D341Med (cell line): ENCODE data around the gene RBMS1.

Experiments
- DNase-seq: peaks from one replicate; pipeline ENCODE4 v3.0.0; 2012; ENCODE audit warnings: low spot score

Gene RBMS1

GRCh38 chr2:160409480-160409879 is 84.1 kb downstream of the RBMS1 start:
- no peak for DNase-seq

- no peak for DNase-seq
Observed at GRCh38 chr2:160408959-160409291, 84.7 kb downstream of the RBMS1 start.

- no peak for DNase-seq
Observed at GRCh38 chr2:160408173-160408958, 85.2 kb downstream of the RBMS1 start.

GRCh38 chr2:160407393-160408172 is 86.0 kb downstream of the RBMS1 start:
- DNase-seq, result peak; percentile 76

- DNase-seq, result peak; percentile 47
Observed at GRCh38 chr2:160406591-160407392, 86.8 kb downstream of the RBMS1 start.

- DNase-seq, result no peak
Observed at GRCh38 chr2:160405077-160405867, 88.3 kb downstream of the RBMS1 start.

GRCh38 chr2:160402997-160403979 is 90.3 kb downstream of the RBMS1 start:
- DNase-seq, result no peak

- DNase-seq, result no peak
Observed at GRCh38 chr2:160402501-160402900, 91.1 kb downstream of the RBMS1 start.

- no peak for DNase-seq
Observed at GRCh38 chr2:160401895-160402294, 91.7 kb downstream of the RBMS1 start.

GRCh38 chr2:160399880-160400279 is 93.7 kb downstream of the RBMS1 start:
- no peak for DNase-seq

- no peak for DNase-seq
Observed at GRCh38 chr2:160397530-160397865, 96.1 kb downstream of the RBMS1 start.

GRCh38 chr2:160394153-160394552 is 99.5 kb downstream of the RBMS1 start:
- no peak for DNase-seq

- DNase-seq, result no peak
Observed at GRCh38 chr2:160392201-160392600, 101.4 kb downstream of the RBMS1 start.

- no peak for DNase-seq
Observed at GRCh38 chr2:160390544-160391455, 102.8 kb downstream of the RBMS1 start.

- DNase-seq, result no peak
Observed at GRCh38 chr2:160389875-160390274, 103.7 kb downstream of the RBMS1 start.

GRCh38 chr2:160388464-160389263 is 104.9 kb downstream of the RBMS1 start:
- no peak for DNase-seq

- no peak for DNase-seq
Observed at GRCh38 chr2:160387558-160388262, 105.9 kb downstream of the RBMS1 start.

- no peak for DNase-seq
Observed at GRCh38 chr2:160384791-160385190, 108.8 kb downstream of the RBMS1 start.
